Activated naive CD4-positive, alpha-beta T cell treated with anti-CD3 and anti-CD28 coated beads, Interleukin-2, amount 50 U/mL, for 72 hours (primary cell): ENCODE data around the gene CAPN12. TPM values are rescaled to one million over a fixed set of nuclear protein-coding genes. Genes with fewer than 3 reads are reported as not detected.
"Not testable (repeated sequence)": the region's sequence is repeated elsewhere in the genome, so short reads cannot be mapped to it uniquely, and the experiment has no call there.

ENCODE experiments used
- ATAC-seq, 2 donors: fragments of 150-1000 bp; cut with Tn5 transposase; 2 replicates each; pipeline ENCODE4 v1.10.0; 2021; ENCODE audit warnings: mild to moderate bottlenecking in 2 of 2, moderate library complexity in 2 of 2
- DNase-seq, 2 donors: peaks; one replicate each; pipeline ENCODE4 v3.0.0; 2021 to 2022; ENCODE audit warnings: low spot score in 2 of 2
- H3K27ac Mint-ChIP-seq, 2 donors: one replicate each; pipeline ENCODE4 v1.8.0; 2022; ENCODE audit warnings: mild to moderate bottlenecking in 2 of 2, mixed read lengths in 2 of 2
- H3K36me3 Mint-ChIP-seq, 2 donors: one replicate each; pipeline ENCODE4 v1.8.0; 2022; ENCODE audit warnings: mixed read lengths in 2 of 2
- H3K9me3 Mint-ChIP-seq, 2 donors: one replicate each; pipeline ENCODE4 v1.8.0; 2022; ENCODE audit warnings: mixed read lengths in 2 of 2
- total RNA-seq, 2 donors: library from RNA; stranded (reverse); gene quantifications; one replicate each; pipeline ENCODE4 v1.2.3, GENCODE V29; 2022

The CAPN12 gene
- total RNA-seq = 1 to 10 TPM; 1.6 to 9.0 TPM

GRCh38 chr19:38744298-38744681 is at the start of gene CAPN12:
Gene CAPN12 (minus strand): TSS chr19:38744474. CDS start chr19:38744165, 309 bp downstream.
- no peak for DNase-seq
- no peaks in the 10 kb centered on the region for H3K9me3 Mint-ChIP-seq
- H3K27ac Mint-ChIP-seq = no peak within 1 kb of the TSS
- ATAC-seq = no peak
- H3K36me3 Mint-ChIP-seq = no peaks in the 10 kb centered on the region

GRCh38 chr19:38793671-38794070 is 49.4 kb upstream of the CAPN12 start:
- Mint-ChIP-seq H3K27ac (no peak overlapping the region), H3K9me3 (peaks cover 0 to 4% of the 10 kb centered on the region in 2 donors), H3K36me3 (no peaks in the 10 kb centered on the region)
- ATAC-seq = no peak
- DNase-seq = no peak

GRCh38 chr19:38793177-38793576 is 48.9 kb upstream of the CAPN12 start:
- no peak for DNase-seq
- H3K9me3 Mint-ChIP-seq = peaks cover 0 to 4% of the 10 kb centered on the region in 2 donors
- no peaks in the 10 kb centered on the region for H3K36me3 Mint-ChIP-seq
- ATAC-seq = no peak
- H3K27ac Mint-ChIP-seq = no peak overlapping the region

GRCh38 chr19:38792250-38793111 is 48.2 kb upstream of the CAPN12 start:
- Mint-ChIP-seq H3K27ac (no peak overlapping the region), H3K9me3 (peaks cover 0 to 4% of the 10 kb centered on the region in 2 donors), H3K36me3 (no peaks in the 10 kb centered on the region)
- DNase-seq (peak in 1 of 2 donors; percentile 54), ATAC-seq (peak; percentile 26 to 37)

- DNase-seq, H3K9me3 Mint-ChIP-seq, H3K36me3 Mint-ChIP-seq, H3K27ac Mint-ChIP-seq: not testable (repeated sequence)
- peak; percentile 95 to 96 for ATAC-seq
Observed at GRCh38 chr19:38791451-38792064, 47.3 kb upstream of the CAPN12 start.

- not testable (repeated sequence) for H3K27ac Mint-ChIP-seq, H3K9me3 Mint-ChIP-seq, H3K36me3 Mint-ChIP-seq, DNase-seq, ATAC-seq
Observed at GRCh38 chr19:38790507-38791403, 46.5 kb upstream of the CAPN12 start.

GRCh38 chr19:38788478-38789243 is 44.4 kb upstream of the CAPN12 start, which contains the start of gene LGALS7B:
Gene LGALS7B (plus strand): TSS chr19:38789200. CDS start chr19:38789227, 27 bp downstream.
- H3K27ac Mint-ChIP-seq = no peak within 1 kb of the TSS
- no peaks in the 10 kb centered on the region for H3K36me3 Mint-ChIP-seq
- H3K9me3 Mint-ChIP-seq = no peaks in the 10 kb centered on the region
- DNase-seq (no peak), ATAC-seq (no peak)

- Mint-ChIP-seq H3K9me3 (no peaks in the 10 kb centered on the region), H3K36me3 (no peaks in the 10 kb centered on the region), H3K27ac (peak overlapping the region in 1 of 2 donors; percentile 61)
- DNase-seq (no peak), ATAC-seq (no peak)
Observed at GRCh38 chr19:38786572-38787265, 42.4 kb upstream of the CAPN12 start.

GRCh38 chr19:38786061-38786460 is 41.8 kb upstream of the CAPN12 start:
- not testable (repeated sequence) for ATAC-seq, H3K36me3 Mint-ChIP-seq, H3K9me3 Mint-ChIP-seq, DNase-seq
- peak overlapping the region in 1 of 2 donors; percentile 61 for H3K27ac Mint-ChIP-seq

GRCh38 chr19:38785187-38785699 is 41.0 kb upstream of the CAPN12 start:
- Mint-ChIP-seq H3K9me3 (no peaks in the 10 kb centered on the region), H3K27ac (no peak overlapping the region), H3K36me3 (no peaks in the 10 kb centered on the region)
- ATAC-seq (no peak), DNase-seq (no peak)

- H3K27ac Mint-ChIP-seq = no peak overlapping the region
- H3K36me3 Mint-ChIP-seq = no peaks in the 10 kb centered on the region
- ATAC-seq (no peak), DNase-seq (no peak)
- H3K9me3 Mint-ChIP-seq = no peaks in the 10 kb centered on the region
Observed at GRCh38 chr19:38784224-38784623, 40.0 kb upstream of the CAPN12 start.

GRCh38 chr19:38782212-38782611 is 37.9 kb upstream of the CAPN12 start:
- H3K27ac Mint-ChIP-seq, H3K36me3 Mint-ChIP-seq, DNase-seq, ATAC-seq, H3K9me3 Mint-ChIP-seq: not testable (repeated sequence)

- Mint-ChIP-seq H3K36me3 (no peaks in the 10 kb centered on the region), H3K27ac (no peak overlapping the region), H3K9me3 (no peaks in the 10 kb centered on the region)
- no peak for ATAC-seq
- no peak for DNase-seq
Observed at GRCh38 chr19:38781058-38781457, 36.8 kb upstream of the CAPN12 start.

GRCh38 chr19:38780443-38780842 is 36.2 kb upstream of the CAPN12 start:
- no peaks in the 10 kb centered on the region for H3K9me3 Mint-ChIP-seq
- H3K36me3 Mint-ChIP-seq = no peaks in the 10 kb centered on the region
- no peak for ATAC-seq

GRCh38 chr19:38778733-38779132 is 34.5 kb upstream of the CAPN12 start:
- H3K27ac Mint-ChIP-seq = peak overlapping the region in 1 of 2 donors; percentile 15
- H3K36me3 Mint-ChIP-seq = no peaks in the 10 kb centered on the region
- H3K9me3 Mint-ChIP-seq = no peaks in the 10 kb centered on the region
- DNase-seq (no peak), ATAC-seq (no peak)

More at GRCh38 chr19:38780443-38780842, 36.2 kb upstream of the CAPN12 start:
- no peak for DNase-seq
- no peak overlapping the region for H3K27ac Mint-ChIP-seq
